ENCODE measurements around the gene SCEL. TPM values are rescaled to one million over a fixed set of nuclear protein-coding genes. Genes with fewer than 3 reads are reported as not detected.
"Not testable (repeated sequence)": the region's sequence is repeated elsewhere in the genome, so short reads cannot be mapped to it uniquely, and the experiment has no call there.

SCEL gene
- polyA plus RNA-seq, 2 donors = 319 to 528 TPM

DNA sequence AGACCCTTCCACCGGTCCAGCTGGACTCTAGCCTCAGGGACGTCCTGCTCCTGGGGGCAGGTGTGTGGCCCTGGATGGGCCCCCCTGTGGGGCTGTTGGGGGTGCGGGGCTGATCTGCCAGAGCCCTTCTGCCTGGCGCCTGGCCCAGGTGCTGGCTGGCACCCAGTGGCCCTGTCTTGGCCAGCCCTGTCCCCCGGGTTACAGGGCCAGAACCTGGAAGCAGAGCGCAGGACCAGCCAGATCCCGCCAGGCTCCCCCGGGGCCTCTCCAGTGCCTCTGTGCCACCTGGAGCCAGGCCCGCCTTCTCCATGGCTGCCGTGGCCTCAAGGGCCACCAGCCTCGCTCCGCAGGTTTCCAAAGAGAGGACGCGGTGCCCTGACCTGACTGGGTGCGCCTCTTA, 127.3 kb downstream of the SCEL start:
- H3K27ac ChIP-seq (ENCODE audit: low read depth in 2 of 2, low read length in 1 of 2) = not testable (repeated sequence)
- 93 to 94% methylated on average over 10 to 14 of the region's 15 CpGs for WGBS, 2 donors

GRCh38 chr13:77674852-77675251, 139.3 kb downstream of the SCEL start:
- no peaks in the 10 kb centered on the region for H3K9me3 ChIP-seq (ENCODE audit: control insufficient read depth in 2 of 2, insufficient read depth in 1 of 2, low read depth in 1 of 2, low read length in 1 of 2)
- no peak overlapping the region for H3K27ac ChIP-seq (ENCODE audit: low read depth in 2 of 2, low read length in 1 of 2)
- no peak overlapping the region for H3K4me3 ChIP-seq (ENCODE audit: low read depth in 1 of 2, low read length in 2 of 2)
- no peaks in the 10 kb centered on the region for H3K4me1 ChIP-seq (ENCODE audit: control insufficient read depth in 2 of 2, insufficient read depth in 2 of 2, low read length in 1 of 2)
- H3K36me3 ChIP-seq (ENCODE audit: control insufficient read depth in 2 of 2, insufficient read depth in 2 of 2, low read length in 1 of 2) = no peaks in the 10 kb centered on the region
- no peaks in the 10 kb centered on the region for H3K27me3 ChIP-seq (ENCODE audit: control insufficient read depth in 1 of 2, insufficient read depth in 2 of 2, low read length in 2 of 2)

More for the DNA sequence above, 127.3 kb downstream of the SCEL start:
- not testable (repeated sequence) for H3K4me1 ChIP-seq (ENCODE audit: control insufficient read depth in 2 of 2, insufficient read depth in 2 of 2, low read length in 1 of 2); H3K36me3 ChIP-seq (ENCODE audit: control insufficient read depth in 2 of 2, insufficient read depth in 2 of 2, low read length in 1 of 2); H3K27me3 ChIP-seq (ENCODE audit: control insufficient read depth in 1 of 2, insufficient read depth in 2 of 2, low read length in 2 of 2); H3K4me3 ChIP-seq (ENCODE audit: low read depth in 1 of 2, low read length in 2 of 2); H3K9me3 ChIP-seq (ENCODE audit: control insufficient read depth in 2 of 2, insufficient read depth in 1 of 2, low read depth in 1 of 2, low read length in 1 of 2)

DNA sequence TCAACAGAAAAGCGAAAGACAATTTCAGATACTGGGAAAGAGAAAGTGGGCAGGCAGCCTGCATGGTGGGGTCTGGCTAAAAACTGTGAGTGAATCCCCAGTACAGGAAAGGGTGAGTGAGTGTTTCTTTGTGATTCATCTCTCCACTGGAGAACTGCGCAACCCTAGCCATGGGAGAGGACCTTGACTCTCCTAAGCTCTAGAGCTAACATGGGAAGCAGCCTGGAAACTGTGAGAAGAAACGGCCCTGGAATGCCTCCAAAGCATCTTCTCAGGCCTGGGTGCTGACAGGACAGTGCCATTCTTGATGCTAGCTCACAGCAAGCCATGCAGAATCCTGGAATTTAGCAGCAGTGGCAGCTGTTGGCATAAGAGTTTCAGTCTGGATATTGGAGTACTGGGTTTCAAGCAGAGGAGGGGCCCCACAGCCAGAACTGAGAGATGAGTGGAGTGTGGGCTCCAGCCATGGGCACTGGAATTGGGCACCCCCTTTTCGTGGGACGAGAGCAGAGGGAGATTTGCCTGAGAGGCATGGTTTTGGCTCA, 143.3 kb downstream of the SCEL start:
- Histone ChIP-seq H3K27ac (ENCODE audit: low read depth in 2 of 2, low read length in 1 of 2) (no peak overlapping the region), H3K4me3 (ENCODE audit: low read depth in 1 of 2, low read length in 2 of 2) (no peak overlapping the region), H3K27me3 (ENCODE audit: control insufficient read depth in 1 of 2, insufficient read depth in 2 of 2, low read length in 2 of 2) (no peaks in the 10 kb centered on the region), H3K36me3 (ENCODE audit: control insufficient read depth in 2 of 2, insufficient read depth in 2 of 2, low read length in 1 of 2) (no peaks in the 10 kb centered on the region), H3K9me3 (ENCODE audit: control insufficient read depth in 2 of 2, insufficient read depth in 1 of 2, low read depth in 1 of 2, low read length in 1 of 2) (no peaks in the 10 kb centered on the region), H3K4me1 (ENCODE audit: control insufficient read depth in 2 of 2, insufficient read depth in 2 of 2, low read length in 1 of 2) (no peaks in the 10 kb centered on the region)
- 58 to 72% methylated on average over 5 of the region's 5 CpGs for WGBS, 2 donors

DNA sequence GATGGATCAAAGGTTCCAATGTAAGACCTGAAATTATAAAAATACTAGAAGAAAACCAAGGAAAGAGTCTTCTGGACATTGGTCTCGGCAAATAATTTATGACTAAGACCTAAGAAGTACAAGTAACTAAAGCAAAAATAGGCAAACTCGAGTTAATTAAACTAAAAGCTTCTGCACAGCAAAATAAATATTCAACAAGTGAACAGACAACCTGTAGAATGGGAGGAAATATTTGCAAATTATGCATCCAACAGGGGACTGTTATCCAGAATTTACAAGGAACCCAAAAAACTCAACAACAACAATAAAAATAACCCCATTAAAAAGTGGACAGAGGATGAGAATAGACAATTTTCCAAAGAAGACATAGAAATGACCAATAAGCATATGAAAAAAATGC, 152.3 kb downstream of the SCEL start:
- WGBS, 2 donors = 79 to 80% methylated on average over 2 of the region's 2 CpGs
- Histone ChIP-seq H3K9me3 (ENCODE audit: control insufficient read depth in 2 of 2, insufficient read depth in 1 of 2, low read depth in 1 of 2, low read length in 1 of 2) (no peaks in the 10 kb centered on the region), H3K27me3 (ENCODE audit: control insufficient read depth in 1 of 2, insufficient read depth in 2 of 2, low read length in 2 of 2) (no peaks in the 10 kb centered on the region), H3K4me3 (ENCODE audit: low read depth in 1 of 2, low read length in 2 of 2) (no peak overlapping the region), H3K36me3 (ENCODE audit: control insufficient read depth in 2 of 2, insufficient read depth in 2 of 2, low read length in 1 of 2) (no peaks in the 10 kb centered on the region), H3K4me1 (ENCODE audit: control insufficient read depth in 2 of 2, insufficient read depth in 2 of 2, low read length in 1 of 2) (no peaks in the 10 kb centered on the region), H3K27ac (ENCODE audit: low read depth in 2 of 2, low read length in 1 of 2) (no peak overlapping the region)

DNA sequence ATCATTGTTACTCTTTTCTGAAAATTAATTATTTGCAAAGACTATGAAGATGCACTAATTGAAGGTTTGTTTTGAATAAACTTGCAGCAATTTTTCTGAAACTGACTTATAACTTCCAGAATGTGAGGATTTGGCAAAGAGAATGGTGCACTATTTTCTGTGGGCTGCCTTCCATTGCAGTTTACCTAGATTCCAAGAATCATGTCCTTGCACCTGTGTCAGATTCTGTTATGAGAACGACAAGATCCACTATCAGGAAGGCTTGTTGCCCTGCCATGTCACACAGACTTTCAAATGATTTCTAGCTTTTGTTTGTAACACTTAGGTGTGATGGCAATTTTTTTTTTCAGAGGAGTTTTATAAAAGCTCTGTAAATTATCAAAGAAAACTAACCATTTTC, 156.4 kb downstream of the SCEL start:
- no peaks in the 10 kb centered on the region for H3K9me3 ChIP-seq (ENCODE audit: control insufficient read depth in 2 of 2, insufficient read depth in 1 of 2, low read depth in 1 of 2, low read length in 1 of 2)
- H3K27ac ChIP-seq (ENCODE audit: low read depth in 2 of 2, low read length in 1 of 2) = no peak overlapping the region
- 43 to 44% methylated on average over 1 of the region's 1 CpG for WGBS, 2 donors
- no peak overlapping the region for H3K4me3 ChIP-seq (ENCODE audit: low read depth in 1 of 2, low read length in 2 of 2)
- H3K4me1 ChIP-seq (ENCODE audit: control insufficient read depth in 2 of 2, insufficient read depth in 2 of 2, low read length in 1 of 2) = no peaks in the 10 kb centered on the region
- no peaks in the 10 kb centered on the region for H3K27me3 ChIP-seq (ENCODE audit: control insufficient read depth in 1 of 2, insufficient read depth in 2 of 2, low read length in 2 of 2)
- H3K36me3 ChIP-seq (ENCODE audit: control insufficient read depth in 2 of 2, insufficient read depth in 2 of 2, low read length in 1 of 2) = no peaks in the 10 kb centered on the region

- H3K27me3 ChIP-seq (ENCODE audit: control insufficient read depth in 1 of 2, insufficient read depth in 2 of 2, low read length in 2 of 2) = no peaks in the 10 kb centered on the region
- H3K4me1 ChIP-seq (ENCODE audit: control insufficient read depth in 2 of 2, insufficient read depth in 2 of 2, low read length in 1 of 2) = peaks cover 0 to 2% of the 10 kb centered on the region in 2 donors
- no peak overlapping the region for H3K27ac ChIP-seq (ENCODE audit: low read depth in 2 of 2, low read length in 1 of 2)
- H3K4me3 ChIP-seq (ENCODE audit: low read depth in 1 of 2, low read length in 2 of 2) = no peak overlapping the region
- no peaks in the 10 kb centered on the region for H3K36me3 ChIP-seq (ENCODE audit: control insufficient read depth in 2 of 2, insufficient read depth in 2 of 2, low read length in 1 of 2)
- no peaks in the 10 kb centered on the region for H3K9me3 ChIP-seq (ENCODE audit: control insufficient read depth in 2 of 2, insufficient read depth in 1 of 2, low read depth in 1 of 2, low read length in 1 of 2)
- 28 to 30% methylated on average over 2 of the region's 2 CpGs for WGBS, 2 donors
These were observed 157.4 kb downstream of the SCEL start for GRCh38 chr13:77692746-77693448.

DNA sequence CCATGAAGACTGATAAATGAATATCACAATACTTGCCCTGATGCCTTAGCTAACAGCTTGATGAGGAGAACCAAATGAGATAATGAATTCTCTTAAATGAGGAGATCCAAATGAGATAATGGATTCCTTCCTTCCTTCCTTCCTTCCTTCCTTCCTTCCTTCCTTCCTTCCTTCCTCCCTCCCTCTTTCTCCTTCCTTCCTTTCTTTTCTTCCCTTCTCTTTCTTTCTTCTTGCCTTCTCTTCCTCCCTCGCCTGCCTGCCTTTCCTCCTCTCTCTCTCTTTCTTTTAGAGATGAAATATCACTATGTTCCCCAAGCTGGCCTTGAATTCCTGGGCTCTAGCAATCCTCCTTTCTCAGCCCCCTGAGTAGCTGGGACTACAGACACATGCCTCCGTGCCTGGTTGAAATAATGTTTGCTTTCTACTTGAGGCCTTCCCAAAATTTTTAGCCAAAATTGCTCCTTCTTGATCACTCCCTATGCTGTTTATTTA, 158.0 kb downstream of the SCEL start:
- Histone ChIP-seq H3K4me3 (ENCODE audit: low read depth in 1 of 2, low read length in 2 of 2) (no peak overlapping the region), H3K4me1 (ENCODE audit: control insufficient read depth in 2 of 2, insufficient read depth in 2 of 2, low read length in 1 of 2) (peaks cover 0 to 2% of the 10 kb centered on the region in 2 donors), H3K9me3 (ENCODE audit: control insufficient read depth in 2 of 2, insufficient read depth in 1 of 2, low read depth in 1 of 2, low read length in 1 of 2) (no peaks in the 10 kb centered on the region), H3K27ac (ENCODE audit: low read depth in 2 of 2, low read length in 1 of 2) (no peak overlapping the region), H3K27me3 (ENCODE audit: control insufficient read depth in 1 of 2, insufficient read depth in 2 of 2, low read length in 2 of 2) (no peaks in the 10 kb centered on the region), H3K36me3 (ENCODE audit: control insufficient read depth in 2 of 2, insufficient read depth in 2 of 2, low read length in 1 of 2) (no peaks in the 10 kb centered on the region)
- 81 to 85% methylated on average over 2 of the region's 2 CpGs for WGBS, 2 donors

Other genes with a start within 250 kb of the SCEL start
- 10 to 100 TPM; 28.1 to 37.7 TPM for gene MYCBP2, start 208.6 kb upstream of the SCEL start, polyA plus RNA-seq
- 1 to 10 TPM; 1.3 to 2.3 TPM for gene SLAIN1, start 162.0 kb downstream of the SCEL start, polyA plus RNA-seq

All from esophagus (tissue), 2 donors.